K562 (cell line): ENCODE measurements around the gene CMTR1. TPM values are rescaled to one million over a fixed set of nuclear protein-coding genes. Genes with fewer than 3 reads are reported as not detected.

Source experiments
- GATAD2B ChIP-seq: fragments of 450-650 bp; IDR thresholded peaks from 2 replicates; pipeline ENCODE4 v1.6.1; 2017; ENCODE audit warnings: mild to moderate bottlenecking, borderline replicate concordance
- KHSRP ChIP-seq: fragments of 450-650 bp; IDR thresholded peaks from 2 replicates; pipeline ENCODE4 v1.6.1; 2017
- RBM25 ChIP-seq: fragments of 200-400 bp; formaldehyde crosslinking; IDR thresholded peaks from 2 replicates; pipeline ENCODE4 v1.6.1; 2018; ENCODE audit warnings: low read length, low read depth, moderate library complexity; ENCODE audit not compliant: severe bottlenecking
- SAFB ChIP-seq: fragments of 200-400 bp; formaldehyde crosslinking; IDR thresholded peaks from 2 replicates; pipeline ENCODE4 v1.6.1; 2017; ENCODE audit warnings: low read depth, low read length, borderline replicate concordance
- TAF9B ChIP-seq: fragments of 450-650 bp; IDR thresholded peaks from 2 replicates; pipeline ENCODE4 v1.6.1; 2018; ENCODE audit warnings: mild to moderate bottlenecking; ENCODE audit not compliant: partially characterized antibody
- polyA plus RNA-seq, 8 experiments: library from polyadenylated mRNA; depleted of rRNA in 4 of 8; stranded (reverse) in 5 of 8; unstranded in 3 of 8; fragments of >200 nt; fragmentation: Nextera tagmentation in 2 of 8; fragmentation: Illumina TruSeq in 1 of 8; extraction: Ambion mirVana in 2 of 8; extraction: Trizol in 1 of 8; gene quantifications; 2 replicates each; pipeline versions ENCODE4 v1.2.1 to v1.2.3, GENCODE V29; 2011 to 2014; ENCODE audit warnings: inconsistent platforms in 1 of 8, missing spikeins in 1 of 8
- total RNA-seq, 7 experiments: library from RNA; depleted of rRNA in 6 of 7; stranded (reverse); fragments of >200 nt in 6 of 7; fragmentation: Illumina TruSeq in 2 of 7; extraction: Trizol in 2 of 7; gene quantifications; 2 replicates each; pipeline versions ENCODE4 v1.2.1 to v1.2.3, GENCODE V29; 2011 to 2021; ENCODE audit warnings: low replicate concordance in 1 of 7
- TF ChIP-seq, protein P1 (sequence below): fragments of 450-650 bp; formaldehyde crosslinking; IDR thresholded peaks from 2 replicates; pipeline ENCODE4 v1.4.0; 2020; ENCODE audit warnings: mild to moderate bottlenecking, mixed read lengths
- TF ChIP-seq, protein P2 (sequence below), 2 experiments: fragments of 450-650 bp in 1 of 2; sonication (generic) in 1 of 2; formaldehyde crosslinking in 1 of 2; IDR thresholded peaks; 2 replicates each; pipeline versions ENCODE4 v1.7.1 to v1.9.0; 2016 to 2022; ENCODE audit warnings: inconsistent platforms in 1 of 2, mild to moderate bottlenecking in 1 of 2, missing genetic modification reagents in 1 of 2
- TF ChIP-seq, protein P3 (sequence below): sonication (generic); formaldehyde crosslinking; IDR thresholded peaks from 2 replicates; pipeline ENCODE4 v1.8.0; 2023; ENCODE audit warnings: mild to moderate bottlenecking, missing genetic modification reagents
- TF ChIP-seq, protein P4 (sequence below): fragments of 450-650 bp; formaldehyde crosslinking; IDR thresholded peaks from 2 replicates; pipeline ENCODE4 v1.4.0; 2022; ENCODE audit warnings: missing genetic modification characterization

The CMTR1 gene
- total and polyA plus RNA-seq, 9 of the 15 experiments (the other 6 are each of a cell fraction or from before 2014, with no cell fraction given), result 2.9 to 63.5 (median 49.5) TPM

DNA sequence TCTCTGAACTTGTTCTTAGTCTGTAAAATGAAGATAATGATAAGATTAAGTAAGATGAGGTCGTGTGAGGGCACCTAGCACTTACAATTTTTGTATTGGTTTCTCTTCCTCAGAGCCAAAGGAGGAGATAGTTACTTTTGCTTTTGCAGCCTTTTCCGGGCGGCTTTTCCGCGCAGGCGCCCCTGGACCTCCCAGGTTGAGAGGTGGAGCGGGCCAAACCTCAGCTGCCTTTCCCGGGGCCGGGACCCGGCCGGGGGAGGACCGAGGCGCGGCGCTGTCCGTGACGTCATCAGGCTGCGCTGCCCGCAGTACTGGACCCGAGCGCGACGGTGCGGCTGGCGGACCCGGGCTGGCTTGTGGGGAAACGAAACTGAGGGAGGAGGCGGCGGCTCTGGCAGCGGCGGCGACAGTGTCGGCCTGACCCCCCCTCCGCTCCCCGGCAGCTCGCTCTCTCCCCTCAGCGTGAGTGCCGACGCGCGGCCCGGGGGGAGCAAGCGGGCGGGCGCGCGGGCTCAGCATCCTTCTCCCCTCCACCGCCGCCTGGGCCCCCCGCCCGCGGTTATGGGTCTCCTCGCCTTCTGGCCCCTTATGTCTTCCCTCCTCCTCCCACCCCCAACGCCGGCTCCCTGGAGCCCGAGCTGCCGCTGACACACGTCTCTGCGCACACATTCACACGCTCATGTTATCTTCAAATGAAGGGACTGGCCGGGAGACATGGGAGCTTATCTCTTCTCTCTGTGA, at the start of gene CMTR1 (continued):
- TF ChIP-seq, protein P1, sequence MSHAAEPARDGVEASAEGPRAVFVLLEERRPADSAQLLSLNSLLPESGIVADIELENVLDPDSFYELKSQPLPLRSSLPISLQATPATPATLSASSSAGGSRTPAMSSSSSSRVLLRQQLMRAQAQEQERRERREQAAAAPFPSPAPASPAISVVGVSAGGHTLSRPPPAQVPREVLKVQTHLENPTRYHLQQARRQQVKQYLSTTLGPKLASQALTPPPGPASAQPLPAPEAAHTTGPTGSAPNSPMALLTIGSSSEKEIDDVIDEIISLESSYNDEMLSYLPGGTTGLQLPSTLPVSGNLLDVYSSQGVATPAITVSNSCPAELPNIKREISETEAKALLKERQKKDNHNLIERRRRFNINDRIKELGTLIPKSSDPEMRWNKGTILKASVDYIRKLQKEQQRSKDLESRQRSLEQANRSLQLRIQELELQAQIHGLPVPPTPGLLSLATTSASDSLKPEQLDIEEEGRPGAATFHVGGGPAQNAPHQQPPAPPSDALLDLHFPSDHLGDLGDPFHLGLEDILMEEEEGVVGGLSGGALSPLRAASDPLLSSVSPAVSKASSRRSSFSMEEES (CRISPR knock-in tag), result no peak; the same call in 1 of the 2 replicates
- TF ChIP-seq, protein P2, sequence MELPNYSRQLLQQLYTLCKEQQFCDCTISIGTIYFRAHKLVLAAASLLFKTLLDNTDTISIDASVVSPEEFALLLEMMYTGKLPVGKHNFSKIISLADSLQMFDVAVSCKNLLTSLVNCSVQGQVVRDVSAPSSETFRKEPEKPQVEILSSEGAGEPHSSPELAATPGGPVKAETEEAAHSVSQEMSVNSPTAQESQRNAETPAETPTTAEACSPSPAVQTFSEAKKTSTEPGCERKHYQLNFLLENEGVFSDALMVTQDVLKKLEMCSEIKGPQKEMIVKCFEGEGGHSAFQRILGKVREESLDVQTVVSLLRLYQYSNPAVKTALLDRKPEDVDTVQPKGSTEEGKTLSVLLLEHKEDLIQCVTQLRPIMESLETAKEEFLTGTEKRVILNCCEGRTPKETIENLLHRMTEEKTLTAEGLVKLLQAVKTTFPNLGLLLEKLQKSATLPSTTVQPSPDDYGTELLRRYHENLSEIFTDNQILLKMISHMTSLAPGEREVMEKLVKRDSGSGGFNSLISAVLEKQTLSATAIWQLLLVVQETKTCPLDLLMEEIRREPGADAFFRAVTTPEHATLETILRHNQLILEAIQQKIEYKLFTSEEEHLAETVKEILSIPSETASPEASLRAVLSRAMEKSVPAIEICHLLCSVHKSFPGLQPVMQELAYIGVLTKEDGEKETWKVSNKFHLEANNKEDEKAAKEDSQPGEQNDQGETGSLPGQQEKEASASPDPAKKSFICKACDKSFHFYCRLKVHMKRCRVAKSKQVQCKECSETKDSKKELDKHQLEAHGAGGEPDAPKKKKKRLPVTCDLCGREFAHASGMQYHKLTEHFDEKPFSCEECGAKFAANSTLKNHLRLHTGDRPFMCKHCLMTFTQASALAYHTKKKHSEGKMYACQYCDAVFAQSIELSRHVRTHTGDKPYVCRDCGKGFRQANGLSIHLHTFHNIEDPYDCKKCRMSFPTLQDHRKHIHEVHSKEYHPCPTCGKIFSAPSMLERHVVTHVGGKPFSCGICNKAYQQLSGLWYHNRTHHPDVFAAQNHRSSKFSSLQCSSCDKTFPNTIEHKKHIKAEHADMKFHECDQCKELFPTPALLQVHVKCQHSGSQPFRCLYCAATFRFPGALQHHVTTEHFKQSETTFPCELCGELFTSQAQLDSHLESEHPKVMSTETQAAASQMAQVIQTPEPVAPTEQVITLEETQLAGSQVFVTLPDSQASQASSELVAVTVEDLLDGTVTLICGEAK (IDR thresholded peaks at IDR 0.05), result 0 out of 2 replicates have a peak, but pooled peaks have one; percentile 57
- TF ChIP-seq, protein P2 (CRISPR knock-in tag; IDR thresholded peaks at IDR 0.05), result no peak
- TF ChIP-seq, protein P3, sequence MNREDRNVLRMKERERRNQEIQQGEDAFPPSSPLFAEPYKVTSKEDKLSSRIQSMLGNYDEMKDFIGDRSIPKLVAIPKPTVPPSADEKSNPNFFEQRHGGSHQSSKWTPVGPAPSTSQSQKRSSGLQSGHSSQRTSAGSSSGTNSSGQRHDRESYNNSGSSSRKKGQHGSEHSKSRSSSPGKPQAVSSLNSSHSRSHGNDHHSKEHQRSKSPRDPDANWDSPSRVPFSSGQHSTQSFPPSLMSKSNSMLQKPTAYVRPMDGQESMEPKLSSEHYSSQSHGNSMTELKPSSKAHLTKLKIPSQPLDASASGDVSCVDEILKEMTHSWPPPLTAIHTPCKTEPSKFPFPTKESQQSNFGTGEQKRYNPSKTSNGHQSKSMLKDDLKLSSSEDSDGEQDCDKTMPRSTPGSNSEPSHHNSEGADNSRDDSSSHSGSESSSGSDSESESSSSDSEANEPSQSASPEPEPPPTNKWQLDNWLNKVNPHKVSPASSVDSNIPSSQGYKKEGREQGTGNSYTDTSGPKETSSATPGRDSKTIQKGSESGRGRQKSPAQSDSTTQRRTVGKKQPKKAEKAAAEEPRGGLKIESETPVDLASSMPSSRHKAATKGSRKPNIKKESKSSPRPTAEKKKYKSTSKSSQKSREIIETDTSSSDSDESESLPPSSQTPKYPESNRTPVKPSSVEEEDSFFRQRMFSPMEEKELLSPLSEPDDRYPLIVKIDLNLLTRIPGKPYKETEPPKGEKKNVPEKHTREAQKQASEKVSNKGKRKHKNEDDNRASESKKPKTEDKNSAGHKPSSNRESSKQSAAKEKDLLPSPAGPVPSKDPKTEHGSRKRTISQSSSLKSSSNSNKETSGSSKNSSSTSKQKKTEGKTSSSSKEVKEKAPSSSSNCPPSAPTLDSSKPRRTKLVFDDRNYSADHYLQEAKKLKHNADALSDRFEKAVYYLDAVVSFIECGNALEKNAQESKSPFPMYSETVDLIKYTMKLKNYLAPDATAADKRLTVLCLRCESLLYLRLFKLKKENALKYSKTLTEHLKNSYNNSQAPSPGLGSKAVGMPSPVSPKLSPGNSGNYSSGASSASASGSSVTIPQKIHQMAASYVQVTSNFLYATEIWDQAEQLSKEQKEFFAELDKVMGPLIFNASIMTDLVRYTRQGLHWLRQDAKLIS (CRISPR knock-in tag), result peak; percentile 49; the same call in 1 of the 2 replicates
- peak; percentile 97 for TF ChIP-seq KHSRP
- peak; percentile 40; the same call in 1 of the 2 replicates for TF ChIP-seq SAFB
- TF ChIP-seq, protein P4, sequence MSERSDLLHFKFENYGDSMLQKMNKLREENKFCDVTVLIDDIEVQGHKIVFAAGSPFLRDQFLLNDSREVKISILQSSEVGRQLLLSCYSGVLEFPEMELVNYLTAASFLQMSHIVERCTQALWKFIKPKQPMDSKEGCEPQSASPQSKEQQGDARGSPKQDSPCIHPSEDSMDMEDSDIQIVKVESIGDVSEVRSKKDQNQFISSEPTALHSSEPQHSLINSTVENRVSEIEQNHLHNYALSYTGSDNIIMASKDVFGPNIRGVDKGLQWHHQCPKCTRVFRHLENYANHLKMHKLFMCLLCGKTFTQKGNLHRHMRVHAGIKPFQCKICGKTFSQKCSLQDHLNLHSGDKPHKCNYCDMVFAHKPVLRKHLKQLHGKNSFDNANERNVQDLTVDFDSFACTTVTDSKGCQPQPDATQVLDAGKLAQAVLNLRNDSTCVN, result no peak
- TF ChIP-seq TAF9B, result no peak
- peak; percentile 33 for TF ChIP-seq RBM25
- 0 out of 2 replicates have a peak, but pooled peaks have one; percentile 57 for TF ChIP-seq GATAD2B
